ENCODE results near the gene ST7.

DNA sequence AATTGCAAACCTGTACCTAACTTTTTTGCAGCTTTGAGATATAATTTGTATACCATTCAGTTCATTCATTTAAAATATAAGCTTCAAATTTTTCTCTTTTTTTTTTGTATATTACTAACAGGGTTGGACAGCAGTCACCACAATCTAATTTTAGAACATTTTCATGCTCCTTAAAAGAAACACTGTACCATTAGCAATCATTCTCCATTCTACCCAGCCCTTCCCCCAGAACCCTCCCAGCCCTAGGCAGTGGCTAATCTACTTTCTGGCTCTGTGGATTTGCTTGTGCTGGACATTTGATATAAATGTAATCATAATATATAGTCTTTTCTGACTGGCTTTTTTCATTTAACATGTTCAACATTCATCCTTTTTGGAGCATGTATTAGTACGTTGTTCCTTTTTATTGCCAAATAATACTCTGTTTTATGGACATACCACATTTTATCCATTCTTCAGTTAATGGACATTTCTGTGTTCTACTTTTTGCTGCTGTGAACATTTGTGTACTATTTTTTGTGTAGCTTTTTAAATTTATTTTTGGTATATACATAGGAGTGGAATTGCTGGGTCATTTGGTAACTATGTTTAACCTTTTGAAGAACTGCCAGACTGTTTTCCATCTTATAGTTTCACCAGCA is 40.9 kb upstream of the ST7 start:
- TF ChIP-seq EZH2 (IDR thresholded peaks at IDR 0.05; ENCODE audit: low read length, missing control alignments): no peak
- TF ChIP-seq, protein P1, sequence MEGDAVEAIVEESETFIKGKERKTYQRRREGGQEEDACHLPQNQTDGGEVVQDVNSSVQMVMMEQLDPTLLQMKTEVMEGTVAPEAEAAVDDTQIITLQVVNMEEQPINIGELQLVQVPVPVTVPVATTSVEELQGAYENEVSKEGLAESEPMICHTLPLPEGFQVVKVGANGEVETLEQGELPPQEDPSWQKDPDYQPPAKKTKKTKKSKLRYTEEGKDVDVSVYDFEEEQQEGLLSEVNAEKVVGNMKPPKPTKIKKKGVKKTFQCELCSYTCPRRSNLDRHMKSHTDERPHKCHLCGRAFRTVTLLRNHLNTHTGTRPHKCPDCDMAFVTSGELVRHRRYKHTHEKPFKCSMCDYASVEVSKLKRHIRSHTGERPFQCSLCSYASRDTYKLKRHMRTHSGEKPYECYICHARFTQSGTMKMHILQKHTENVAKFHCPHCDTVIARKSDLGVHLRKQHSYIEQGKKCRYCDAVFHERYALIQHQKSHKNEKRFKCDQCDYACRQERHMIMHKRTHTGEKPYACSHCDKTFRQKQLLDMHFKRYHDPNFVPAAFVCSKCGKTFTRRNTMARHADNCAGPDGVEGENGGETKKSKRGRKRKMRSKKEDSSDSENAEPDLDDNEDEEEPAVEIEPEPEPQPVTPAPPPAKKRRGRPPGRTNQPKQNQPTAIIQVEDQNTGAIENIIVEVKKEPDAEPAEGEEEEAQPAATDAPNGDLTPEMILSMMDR (conservative IDR thresholded peaks at IDR 0.05 in 1 of 2, IDR thresholded peaks at IDR 0.05 in 1 of 2; ENCODE audit: low read depth in 1 of 2, low read length in 2 of 2): no peak

Measured in fibroblast of lung (primary cell).